HCT116 (cell line): ENCODE measurements around the gene CEP43. TPM values are rescaled to one million over a fixed set of nuclear protein-coding genes. Genes with fewer than 3 reads are reported as not detected.

Experiments
- ATAC-seq: fragments of 200-7000 bp; cut with Tn5 transposase; 2 replicates; pipeline ENCODE4 v1.9.1; 2020; ENCODE audit warnings: mild to moderate bottlenecking, moderate library complexity
- BruUV-seq: library from RNA; stranded (reverse); fragments of 400-500 nt; replicated peaks from 2 replicates; lab custom pipeline; 2021; lab: Mats Ljungman, UMichigan
- CTCF ChIA-PET: fragments of 300-600 bp; sonication (Branson Sonifier 250); formaldehyde crosslinking; loops from one replicate; lab custom pipeline; 2021; ENCODE audit warnings: antibody characterized with exemption; lab: Charles Lee
- POLR2A ChIA-PET: fragments of 300-600, 350-600 bp; sonication (Branson Sonifier 250); formaldehyde crosslinking; loops from one replicate; lab custom pipeline; 2021; ENCODE audit warnings: antibody characterized with exemption; lab: Charles Lee
- RAD21 ChIA-PET, 2 experiments: fragments of 300-600 bp; sonication (Branson Sonifier 250); formaldehyde crosslinking; loops; one replicate each; lab custom pipeline; 2023; ENCODE audit warnings: low total read pairs in 2 of 2; ENCODE audit not compliant: uncharacterized antibody in 2 of 2, unreplicated experiment in 2 of 2, low non-redundant PET in 1 of 2; lab: Charles Lee
- DNase-seq: peaks from one replicate; pipeline ENCODE4 v3.0.0-alpha.2; 2010; ENCODE audit warnings: low read depth, low spot score
- H2AFZ ChIP-seq: fragments of 200-600 bp; shearing (Covaris generic), sonication (generic); 2 replicates; pipeline ENCODE4 v1.6.1; 2017; ENCODE audit warnings: low read depth, mixed run types, mixed read lengths, antibody characterized with exemption, low read length; ENCODE audit not compliant: poor library complexity, severe bottlenecking
- H3K27ac ChIP-seq: 2 replicates; pipeline ENCODE4 v1.5.1; 2012; ENCODE audit warnings: low read depth, low read length
- H3K27me3 ChIP-seq: fragments of 200-600 bp; sonication (generic); 2 replicates; pipeline ENCODE4 v1.6.1; 2016; ENCODE audit warnings: mixed run types, low read length, mixed read lengths; ENCODE audit not compliant: insufficient read depth
- H3K36me3 ChIP-seq, 2 experiments: fragments of 200-500 bp in 1 of 2; fragments of 200-600 bp in 1 of 2; sonication (Bioruptor generic) in 1 of 2; sonication (generic) in 1 of 2; 2 replicates each; pipeline versions ENCODE4 v1.5.1 to v1.6.1; 2014 to 2016; ENCODE audit warnings: low read length in 2 of 2, inconsistent platforms in 1 of 2, mixed read lengths in 1 of 2, mixed run types in 1 of 2; ENCODE audit not compliant: insufficient read depth in 2 of 2, control insufficient read depth in 1 of 2
- H3K4me1 ChIP-seq, 2 experiments: fragments of 200-600 bp in 1 of 2; sonication (generic) in 1 of 2; 2 replicates each; pipeline versions ENCODE4 v1.5.1 to v1.6.1; 2012 to 2017; ENCODE audit warnings: low read length in 2 of 2, inconsistent platforms in 1 of 2, mild to moderate bottlenecking in 1 of 2, mixed read lengths in 1 of 2, mixed run types in 1 of 2, moderate library complexity in 1 of 2; ENCODE audit not compliant: insufficient read depth in 2 of 2, control insufficient read depth in 1 of 2
- H3K4me2 ChIP-seq: fragments of 200-600 bp; sonication (generic); 2 replicates; pipeline ENCODE4 v1.6.1; 2017; ENCODE audit warnings: mixed run types, low read length, mixed read lengths
- H3K4me3 ChIP-seq, 2 experiments: fragments of 200-600 bp in 1 of 2; sonication (generic) in 1 of 2; replicated peaks in 1 of 2; 2 replicates each; pipeline ENCODE4 v1.5.1; 2011 to 2016; ENCODE audit warnings: low read length in 2 of 2, control low read depth in 1 of 2, low read depth in 1 of 2, mild to moderate bottlenecking in 1 of 2, mixed read lengths in 1 of 2, mixed run types in 1 of 2
- H3K79me2 ChIP-seq: fragments of 200-600 bp; sonication (generic); 2 replicates; pipeline ENCODE4 v1.6.1; 2017; ENCODE audit warnings: mild to moderate bottlenecking, mixed run types, low read length, moderate library complexity, mixed read lengths; ENCODE audit not compliant: insufficient read depth
- H3K9ac ChIP-seq: fragments of 200-600 bp; sonication (generic); 2 replicates; pipeline ENCODE4 v1.6.1; 2016; ENCODE audit warnings: low read length, mixed read lengths
- H3K9me2 ChIP-seq: fragments of 200-600 bp; sonication (generic), shearing (Covaris generic); 2 replicates; pipeline ENCODE4 v1.6.1; 2017; ENCODE audit warnings: mixed run types, mild to moderate bottlenecking, moderate library complexity; ENCODE audit not compliant: insufficient read depth
- H3K9me3 ChIP-seq, 2 experiments: fragments of 200-500 bp in 1 of 2; fragments of 200-600 bp in 1 of 2; sonication (Bioruptor generic) in 1 of 2; sonication (generic) in 1 of 2; 2 replicates each; pipeline ENCODE4 v1.6.1; 2014 to 2017; ENCODE audit warnings: low read length in 2 of 2, mixed read lengths in 2 of 2, inconsistent platforms in 1 of 2, low read depth in 1 of 2, mild to moderate bottlenecking in 1 of 2, mixed run types in 1 of 2, moderate library complexity in 1 of 2; ENCODE audit not compliant: control insufficient read depth in 1 of 2, insufficient read depth in 1 of 2
- H4K20me1 ChIP-seq: fragments of 200-600 bp; sonication (generic), shearing (Covaris generic); 2 replicates; pipeline ENCODE4 v1.6.1; 2017; ENCODE audit warnings: mixed run types, mild to moderate bottlenecking, moderate library complexity; ENCODE audit not compliant: insufficient read depth
- ATF3 ChIP-seq: IDR thresholded peaks from 2 replicates; pipeline ENCODE4 v1.6.1; 2012
- CBX3 ChIP-seq: IDR thresholded peaks from 2 replicates; pipeline ENCODE4 v1.6.1; 2012; ENCODE audit warnings: low read depth
- CEBPB ChIP-seq: IDR thresholded peaks from 2 replicates; pipeline ENCODE4 v1.6.1; 2012; ENCODE audit warnings: low read depth
- CTCF ChIP-seq, 3 experiments: fragments of 200-600 bp in 1 of 3; sonication (generic) in 1 of 3; IDR thresholded peaks in 2 of 3; conservative IDR thresholded peaks in 1 of 3; 2 replicates each; pipeline ENCODE4 v1.5.1; 2012 to 2017; ENCODE audit warnings: low read depth in 2 of 3, low read length in 2 of 3, antibody characterized with exemption in 1 of 3, borderline replicate concordance in 1 of 3, control low read depth in 1 of 3, mild to moderate bottlenecking in 1 of 3, mixed read lengths in 1 of 3, mixed run types in 1 of 3, moderate library complexity in 1 of 3; ENCODE audit not compliant: insufficient read depth in 1 of 3
- ELF1 ChIP-seq: IDR thresholded peaks from 2 replicates; pipeline ENCODE4 v1.6.1; 2012; ENCODE audit warnings: low read depth, borderline replicate concordance
- EZH2 ChIP-seq: fragments of 200-600 bp; sonication (generic); IDR thresholded peaks from 2 replicates; pipeline ENCODE4 v1.6.1; 2017; ENCODE audit warnings: antibody characterized with exemption, mixed run types
- EZH2phosphoT487 ChIP-seq: fragments of 200-600 bp; IDR thresholded peaks from 2 replicates; pipeline ENCODE4 v1.6.1; 2018; ENCODE audit warnings: antibody characterized with exemption, borderline replicate concordance
- JUND ChIP-seq: IDR thresholded peaks from 2 replicates; pipeline ENCODE4 v1.6.1; 2012
- MAX ChIP-seq: IDR thresholded peaks from 2 replicates; pipeline ENCODE4 v1.6.1; 2012
- POLR2A ChIP-seq: IDR thresholded peaks from 2 replicates; pipeline ENCODE4 v1.7.0; 2011; ENCODE audit warnings: borderline replicate concordance; ENCODE audit not compliant: insufficient read depth, insufficient read length; ENCODE audit errors: extremely low read depth
- POLR2AphosphoS5 ChIP-seq: IDR thresholded peaks from 2 replicates; pipeline ENCODE4 v1.6.1; 2011; ENCODE audit warnings: mild to moderate bottlenecking, low read depth, low read length, moderate library complexity
- REST ChIP-seq: IDR thresholded peaks from 2 replicates; pipeline ENCODE4 v1.6.1; 2012; ENCODE audit warnings: low read depth
- SIN3A ChIP-seq: IDR thresholded peaks from 2 replicates; pipeline ENCODE4 v1.6.1; 2012; ENCODE audit warnings: low read depth
- SP1 ChIP-seq: IDR thresholded peaks from 2 replicates; pipeline ENCODE4 v1.6.1; 2012; ENCODE audit warnings: low read depth
- SRF ChIP-seq: IDR thresholded peaks from 2 replicates; pipeline ENCODE4 v1.6.1; 2012; ENCODE audit warnings: low read depth
- ZFX ChIP-seq: fragments of 450-650 bp; IDR thresholded peaks from 2 replicates; pipeline ENCODE4 v1.6.1; 2017
- intact Hi-C: fragments of 100-400 bp; cut with micrococcal nuclease; formaldehyde crosslinking; loops from 2 replicates; pipeline ENCODE4 v1.10.0; 2022
- total RNA-seq: library from RNA; stranded (reverse); gene quantifications from one replicate; pipeline ENCODE4 v1.2.1, GENCODE V29; 2021; ENCODE audit not compliant: unreplicated experiment

CEP43 gene
- total RNA-seq, 1 experiment from 2014 or later = 15.8 TPM

- H3K27ac ChIP-seq = no peak overlapping the region
- POLR2A ChIA-PET = no interaction called here
- H3K9ac ChIP-seq = no peak overlapping the region
- no peaks in the 10 kb centered on the region for H3K9me3 ChIP-seq
- TF ChIP-seq ELF1 = no peak
- TF ChIP-seq POLR2AphosphoS5 = no peak
- TF ChIP-seq, all 23 proteins: peak for 0
- RAD21 ChIA-PET = no interaction called here
- Histone ChIP-seq H3K4me2 (no peak overlapping the region), H3K4me3 (no peak overlapping the region), H3K9me2 (no peaks in the 10 kb centered on the region), H3K36me3 (no peaks in the 10 kb centered on the region), H3K4me1 (no peaks in the 10 kb centered on the region), H2AFZ (no peak overlapping the region), H3K79me2 (no peaks in the 10 kb centered on the region), H3K27me3 (no peaks in the 10 kb centered on the region), H4K20me1 (no peaks in the 10 kb centered on the region)
- DNase-seq (no peak), ATAC-seq (no peak)
- CTCF ChIA-PET = no interaction called here
- no TSS peak for BruUV-seq
- intact Hi-C loops = no loop called here
These were observed 27.1 kb upstream of the CEP43 start for GRCh38 chr6:166972101-166972500.

GRCh38 chr6:166976636-166977035 lies 22.6 kb upstream of the CEP43 start:
- TF ChIP-seq POLR2A = no peak
- no peak for TF ChIP-seq EZH2
- no peak for TF ChIP-seq MAX
- TF ChIP-seq REST = no peak
- no peak for TF ChIP-seq ATF3
- no peak for TF ChIP-seq CTCF (IDR thresholded peaks at IDR 0.05 in 2 of 3, conservative IDR thresholded peaks at IDR 0.05 in 1 of 3; ENCODE audit: borderline replicate concordance in 1 of 3, insufficient read depth in 1 of 3, low read depth in 2 of 3, low read length in 2 of 3)
- no peak for TF ChIP-seq EZH2phosphoT487
- no peak for TF ChIP-seq SRF
- TF ChIP-seq ZFX = no peak
- TF ChIP-seq CBX3 = no peak
- no peak for TF ChIP-seq JUND
- TF ChIP-seq SIN3A = no peak
- no peak for TF ChIP-seq SP1
- TF ChIP-seq CEBPB = no peak
- H3K4me3 ChIP-seq = no peak overlapping the region

More at GRCh38 chr6:166976636-166977035, 22.6 kb upstream of the CEP43 start:
- no peaks in the 10 kb centered on the region for H3K9me3 ChIP-seq
- no peak overlapping the region for H2AFZ ChIP-seq
- no peak overlapping the region for H3K9ac ChIP-seq
- ChIA-PET RAD21 (interaction anchor here in 1 of 2 experiments (0.7 kb wide), 1 partner anchor 196 kb away, joined by 8 read pairs; no protein-coding TSS in a partner anchor), POLR2A (no interaction called here), CTCF (no interaction called here)
- no peaks in the 10 kb centered on the region for H3K9me2 ChIP-seq
- H3K4me2 ChIP-seq = no peak overlapping the region
- no peak for ATAC-seq
- no peaks in the 10 kb centered on the region for H3K36me3 ChIP-seq
- no peaks in the 10 kb centered on the region for H3K27me3 ChIP-seq
- no peaks in the 10 kb centered on the region for H3K79me2 ChIP-seq
- no peaks in the 10 kb centered on the region for H3K4me1 ChIP-seq
- no peak overlapping the region for H3K27ac ChIP-seq
- no peak for DNase-seq
- intact Hi-C loops = no loop called here
- BruUV-seq = no TSS peak
- no peaks in the 10 kb centered on the region for H4K20me1 ChIP-seq
